ENCODE measurements around the gene EIF3B.

Gene EIF3B

GRCh38 chr7:2405601-2406345 lies 51.1 kb downstream of the EIF3B start:
- DNase-seq = no peak
- H3K36me3 ChIP-seq (replicated peaks) = no peaks in the 10 kb centered on the region
- in situ Hi-C loops (cut with HindIII; ENCODE audit: low pct_ligation_motif_present, low sequenced_read_pairs) = no loop called here
- TF ChIP-seq CTCF (IDR thresholded peaks at IDR 0.05; ENCODE audit: low read depth, low read length, missing control alignments) = no peak
- no peaks in the 10 kb centered on the region for H3K27me3 ChIP-seq (replicated peaks)
- H3K4me3 ChIP-seq (ENCODE audit: low read depth, low read length) = no peak overlapping the region
- no peak overlapping the region for H3K27ac ChIP-seq

- no peaks in the 10 kb centered on the region for H3K36me3 ChIP-seq (replicated peaks)
- no peak overlapping the region for H3K27ac ChIP-seq
- no peak for DNase-seq
- H3K27me3 ChIP-seq (replicated peaks) = no peaks in the 10 kb centered on the region
- H3K4me3 ChIP-seq (ENCODE audit: low read depth, low read length) = no peak overlapping the region
- no peak for TF ChIP-seq CTCF (IDR thresholded peaks at IDR 0.05; ENCODE audit: low read depth, low read length, missing control alignments)
- in situ Hi-C loops (cut with HindIII; ENCODE audit: low pct_ligation_motif_present, low sequenced_read_pairs) = no loop called here
These were observed 55.3 kb downstream of the EIF3B start for GRCh38 chr7:2409745-2410414.

GRCh38 chr7:2411049-2411448 lies 56.4 kb downstream of the EIF3B start:
- Histone ChIP-seq H3K27me3 (replicated peaks) (no peaks in the 10 kb centered on the region), H3K4me3 (ENCODE audit: low read depth, low read length) (no peak overlapping the region), H3K36me3 (replicated peaks) (no peaks in the 10 kb centered on the region), H3K27ac (no peak overlapping the region)
- DNase-seq = no peak
- TF ChIP-seq CTCF (IDR thresholded peaks at IDR 0.05; ENCODE audit: low read depth, low read length, missing control alignments) = no peak
- in situ Hi-C loops (cut with HindIII; ENCODE audit: low pct_ligation_motif_present, low sequenced_read_pairs) = no loop called here

GRCh38 chr7:2411815-2412586 lies 57.4 kb downstream of the EIF3B start:
- no peak for TF ChIP-seq CTCF (IDR thresholded peaks at IDR 0.05; ENCODE audit: low read depth, low read length, missing control alignments)
- in situ Hi-C loops (cut with HindIII; ENCODE audit: low pct_ligation_motif_present, low sequenced_read_pairs) = no loop called here
- H3K36me3 ChIP-seq (replicated peaks) = no peaks in the 10 kb centered on the region
- H3K4me3 ChIP-seq (ENCODE audit: low read depth, low read length) = no peak overlapping the region
- peak; percentile 13 for DNase-seq
- H3K27me3 ChIP-seq (replicated peaks) = no peaks in the 10 kb centered on the region
- peak overlapping the region; percentile 36 for H3K27ac ChIP-seq

GRCh38 chr7:2412587-2413201 lies 58.1 kb downstream of the EIF3B start:
- Histone ChIP-seq H3K4me3 (ENCODE audit: low read depth, low read length) (no peak overlapping the region), H3K27me3 (replicated peaks) (no peaks in the 10 kb centered on the region), H3K36me3 (replicated peaks) (no peaks in the 10 kb centered on the region), H3K27ac (peak overlapping the region; percentile 36)
- TF ChIP-seq CTCF (IDR thresholded peaks at IDR 0.05; ENCODE audit: low read depth, low read length, missing control alignments) = no peak
- in situ Hi-C loops (cut with HindIII; ENCODE audit: low pct_ligation_motif_present, low sequenced_read_pairs) = no loop called here
- DNase-seq = peak; percentile 14

Data from brain microvascular endothelial cell (primary cell).